NCI-H2196 treated with DMSO at 0.1 percent for 48 hours (cell line): Measurements from ENCODE around the gene CARS2.

Experiments used
- DNase-seq: peaks from one replicate; lab custom pipeline; 2025; ENCODE audit not compliant: unreplicated experiment; lab: John Stamatoyannopoulos, UW

Gene CARS2

DNA sequence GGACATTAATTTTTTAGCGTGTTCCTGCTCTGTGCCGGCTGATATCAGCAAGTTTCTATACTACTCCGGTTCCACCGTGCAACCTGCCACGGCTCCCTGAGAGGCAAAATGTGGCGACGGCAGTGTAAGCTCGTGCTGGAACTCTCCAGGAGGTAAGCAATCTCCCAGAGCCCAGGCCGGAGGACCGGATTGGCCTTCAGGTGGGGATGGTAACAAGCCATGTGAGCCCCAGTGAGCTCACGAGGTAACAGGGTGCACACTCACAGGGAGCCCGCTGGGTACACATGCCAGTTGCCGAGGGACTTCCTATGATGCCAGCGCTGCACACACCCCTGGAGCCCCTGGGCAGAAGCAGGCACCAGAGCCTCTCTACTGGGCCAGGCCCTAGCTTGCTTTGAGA is 52.1 kb downstream of the CARS2 start:
- no peak for DNase-seq

GRCh38 chr13:110653271-110653670 is 52.6 kb downstream of the CARS2 start:
- DNase-seq, result no peak

DNA sequence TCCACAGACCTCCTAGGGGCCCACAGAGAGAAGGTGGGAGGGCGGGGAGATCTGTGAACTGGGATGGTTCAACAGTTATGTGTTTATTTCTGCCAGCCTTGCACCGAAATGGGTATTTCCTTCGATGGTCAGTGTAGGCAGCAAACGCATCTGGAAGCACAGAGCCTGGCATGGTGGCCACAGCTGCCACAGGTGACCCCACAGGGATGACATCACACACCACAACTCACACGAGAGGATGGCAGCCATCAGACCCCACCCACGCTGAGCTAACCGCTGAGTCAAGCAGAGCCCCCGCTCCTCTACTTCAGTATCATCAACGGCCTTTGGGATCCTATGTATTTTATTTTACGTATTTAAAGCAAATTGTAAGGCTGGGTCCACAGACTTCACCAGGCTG is 53.2 kb downstream of the CARS2 start:
- DNase-seq, result no peak

DNA sequence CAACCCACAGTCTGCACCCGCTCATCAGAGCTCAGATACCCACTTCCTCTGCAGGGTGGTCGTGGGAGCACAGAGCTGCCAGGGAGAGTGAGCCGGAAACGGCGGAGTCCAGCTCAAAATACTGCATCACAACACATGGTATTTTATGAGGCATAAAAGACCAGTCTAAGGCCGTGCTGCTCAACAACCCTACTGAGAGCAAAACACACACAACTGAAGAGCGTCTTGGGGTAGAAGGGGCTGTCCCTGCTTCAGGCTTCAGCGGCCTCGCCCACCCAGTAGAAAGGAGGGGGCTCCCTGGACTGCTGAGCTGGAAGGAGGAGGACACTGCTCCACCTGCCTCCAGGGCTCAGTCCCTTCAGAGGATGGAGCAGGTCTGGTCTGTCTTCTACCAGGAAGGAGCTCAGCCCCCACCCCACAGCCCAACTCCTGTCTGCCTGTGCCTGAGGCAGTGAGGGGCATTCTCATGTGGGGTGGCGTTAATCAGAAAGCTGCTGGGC is 53.6 kb downstream of the CARS2 start:
- no peak for DNase-seq

- DNase-seq, result no peak
These were observed 54.1 kb downstream of the CARS2 start for GRCh38 chr13:110651726-110652230.

DNA sequence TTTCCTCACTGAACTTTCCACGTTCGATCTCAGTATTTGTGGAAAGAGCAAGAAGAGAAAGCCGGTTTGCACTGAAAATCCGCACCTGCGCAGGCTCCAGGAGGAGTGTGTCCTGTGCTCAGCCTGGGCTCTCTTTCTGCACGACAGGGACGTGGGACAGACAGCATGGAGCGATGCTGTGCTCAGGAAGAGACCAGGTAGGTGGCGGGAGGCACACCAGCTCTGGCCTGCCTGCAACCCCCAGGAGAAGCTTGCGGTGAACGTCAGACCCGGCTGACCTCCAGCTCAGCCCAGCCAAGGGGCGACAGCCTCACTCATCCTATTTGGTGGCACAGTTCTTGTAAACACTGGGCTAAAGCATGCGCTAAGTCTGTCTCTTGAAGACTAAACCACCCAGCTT is 54.6 kb downstream of the CARS2 start:
- DNase-seq, result no peak

DNA sequence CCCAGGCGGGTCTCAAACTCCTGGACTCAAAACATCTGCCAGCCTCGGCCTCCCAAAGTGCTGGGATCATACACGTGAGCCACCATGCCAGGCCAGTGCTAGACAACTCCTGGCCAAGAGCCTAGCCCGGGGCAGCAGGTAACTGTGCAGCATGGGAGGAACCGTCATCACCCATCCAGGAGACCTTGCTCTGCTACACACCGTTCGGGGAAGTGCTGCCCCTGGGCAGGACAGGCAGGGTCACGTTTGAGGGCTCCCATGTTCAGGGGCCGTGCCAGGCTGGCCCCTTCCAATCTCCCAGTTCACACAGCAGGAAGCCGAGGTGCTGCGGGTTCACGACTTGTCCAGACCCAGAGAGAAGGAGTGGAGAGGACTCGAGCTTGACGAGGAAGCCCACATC is 55.5 kb downstream of the CARS2 start:
- no peak for DNase-seq

- no peak for DNase-seq
These were observed 56.4 kb downstream of the CARS2 start for GRCh38 chr13:110649551-110649950.

GRCh38 chr13:110648848-110649421 is 57.0 kb downstream of the CARS2 start:
- DNase-seq, result no peak

GRCh38 chr13:110648146-110648819 is 57.6 kb downstream of the CARS2 start:
- DNase-seq, result no peak

DNA sequence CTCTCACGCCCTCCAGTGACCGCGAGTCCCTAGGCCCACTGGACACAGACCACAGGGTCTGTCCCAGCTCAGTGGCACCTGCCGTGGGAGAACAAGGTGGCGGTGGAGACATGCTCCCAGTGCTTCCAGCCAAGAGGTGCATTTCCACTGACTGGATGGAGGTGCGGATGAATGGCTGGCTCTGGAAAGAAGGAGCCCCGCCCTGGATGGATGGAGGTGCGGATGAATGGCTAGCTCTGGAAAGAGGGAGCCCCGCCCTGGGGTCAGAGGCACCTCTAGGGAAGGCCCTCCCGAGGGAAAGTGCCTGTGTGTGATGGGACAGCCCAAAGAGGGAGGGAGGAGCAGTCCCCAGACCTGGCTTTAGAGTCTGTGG is 58.6 kb downstream of the CARS2 start:
- no peak for DNase-seq

- DNase-seq, result no peak
These were observed 59.2 kb downstream of the CARS2 start for GRCh38 chr13:110646442-110647364.

DNA sequence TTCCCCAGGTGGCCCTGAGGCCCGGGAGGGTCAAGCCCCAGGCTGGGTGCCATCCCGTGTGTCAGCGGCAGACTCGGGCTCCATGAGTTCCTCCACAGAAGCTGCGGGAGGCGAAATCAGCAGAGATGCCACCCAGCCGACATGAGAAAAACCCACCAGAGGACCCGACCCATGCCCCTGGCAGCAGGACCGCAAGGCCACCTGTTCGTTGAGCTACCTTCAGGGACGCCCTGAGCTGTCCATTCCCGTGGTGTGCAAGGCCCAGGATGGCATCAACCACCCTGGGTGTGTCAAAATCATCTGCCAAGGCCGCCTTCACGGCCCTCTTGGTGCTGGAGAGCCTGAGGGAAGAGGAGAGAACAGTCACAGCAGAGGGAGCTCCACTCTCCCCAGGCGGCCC is 60.2 kb downstream of the CARS2 start:
- no peak for DNase-seq

- DNase-seq, result peak; percentile 56
These were observed 60.9 kb downstream of the CARS2 start for GRCh38 chr13:110644892-110645521.

GRCh38 chr13:110643768-110644421 is 62.0 kb downstream of the CARS2 start:
- DNase-seq, result no peak

DNA sequence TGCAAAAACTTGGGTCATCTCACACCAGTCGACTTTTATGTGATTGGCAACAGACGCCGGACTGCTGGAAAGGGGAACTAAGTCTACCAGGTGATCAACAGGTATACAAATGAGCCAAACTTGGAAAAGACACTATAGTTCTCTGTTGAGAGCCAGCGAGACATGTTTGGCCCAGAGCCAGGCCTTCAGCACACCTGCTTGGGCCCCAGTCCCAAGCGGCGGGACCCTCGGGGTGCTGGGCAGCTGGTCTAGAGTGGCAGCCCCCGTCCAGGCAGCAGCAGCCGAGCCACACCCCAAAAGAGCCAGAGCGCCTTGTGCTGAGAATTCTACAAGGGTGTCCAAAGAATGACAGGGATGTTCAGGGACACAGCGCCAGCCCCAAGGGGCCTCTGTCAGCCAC is 62.6 kb downstream of the CARS2 start:
- no peak for DNase-seq

- DNase-seq, result no peak
These were observed 63.5 kb downstream of the CARS2 start for GRCh38 chr13:110642291-110642981.

DNA sequence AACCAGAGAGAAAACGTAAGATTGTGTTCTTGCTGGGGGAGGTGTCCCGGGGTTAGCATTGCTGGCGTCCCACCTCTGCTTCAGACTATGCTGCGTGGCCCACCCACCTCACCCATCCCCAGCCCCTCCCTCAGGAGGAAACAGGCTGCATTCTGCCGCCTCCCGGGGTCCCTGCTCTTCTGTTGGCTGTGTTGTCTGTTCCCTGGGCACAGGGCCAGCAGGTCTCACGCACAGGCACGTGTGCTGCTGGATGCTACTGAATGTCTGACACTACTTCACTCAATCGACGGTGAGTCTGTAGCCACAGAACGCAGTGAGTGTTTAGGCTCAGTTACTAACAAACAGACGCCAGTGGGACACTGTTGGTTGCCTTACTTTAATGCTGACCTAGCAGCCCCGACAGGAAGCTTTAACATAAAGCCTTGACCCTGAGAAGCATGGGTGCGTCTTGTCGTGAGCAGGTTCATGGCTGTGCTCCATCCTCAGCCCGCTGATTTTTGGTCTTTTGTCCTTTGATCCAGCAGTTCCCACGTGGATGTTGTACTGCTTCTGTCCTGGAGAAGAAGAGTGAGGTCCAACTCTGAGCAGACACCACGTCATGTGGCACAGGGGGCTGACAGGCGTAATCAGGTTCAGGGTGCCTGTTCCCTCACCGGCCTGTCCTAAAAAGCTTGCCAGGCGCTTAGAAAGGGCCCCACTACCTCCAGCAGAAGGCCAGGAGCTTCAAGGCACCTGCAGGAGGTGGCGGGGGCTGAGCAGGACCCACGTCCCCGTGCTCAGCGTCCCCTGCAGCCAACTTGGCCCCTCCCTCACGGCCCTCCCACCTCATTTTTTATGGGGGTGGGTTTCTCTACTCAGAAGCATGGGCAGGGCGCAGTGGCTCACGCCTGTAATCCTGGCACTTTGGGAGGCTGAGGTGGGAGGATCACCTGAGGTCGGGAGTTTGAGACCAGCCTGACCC is 64.6 kb downstream of the CARS2 start:
- no peak for DNase-seq

- no peak for DNase-seq
These were observed 65.3 kb downstream of the CARS2 start for GRCh38 chr13:110640591-110641029.
